Panc1 (cell line): ENCODE measurements around the gene ZFHX3. TPM values are rescaled to one million over a fixed set of nuclear protein-coding genes. Genes with fewer than 3 reads are reported as not detected.

ENCODE experiments used
- ATAC-seq: fragments of 200-7000 bp; cut with Tn5 transposase; 2 replicates; pipeline ENCODE4 v1.9.1; 2020; ENCODE audit warnings: mild to moderate bottlenecking, moderate library complexity
- BruUV-seq: library from RNA; stranded (reverse); fragments of 400-500 nt; replicated peaks from 2 replicates; lab custom pipeline; 2021; lab: Mats Ljungman, UMichigan
- CTCF ChIA-PET: fragments of 300-600 bp; sonication (Branson Sonifier 250); formaldehyde crosslinking; loops from one replicate; lab custom pipeline; 2022; ENCODE audit warnings: antibody characterized with exemption; lab: Charles Lee
- POLR2A ChIA-PET: fragments of 300-600 bp; sonication (Branson Sonifier 250); formaldehyde crosslinking; loops from one replicate; lab custom pipeline; 2022; ENCODE audit warnings: antibody characterized with exemption; lab: Charles Lee
- DNase-seq: peaks from one replicate; pipeline ENCODE4 v3.0.0-alpha.2; 2010; ENCODE audit warnings: low read depth, low spot score
- H3K27ac ChIP-seq: 2 replicates; pipeline ENCODE4 v1.5.1; 2011; ENCODE audit warnings: mild to moderate bottlenecking, low read length, inconsistent platforms
- H3K27me3 ChIP-seq: fragments of 200-500 bp; sonication (Bioruptor generic); 2 replicates; pipeline ENCODE4 v1.6.0; 2014; ENCODE audit warnings: low read length, inconsistent platforms; ENCODE audit not compliant: control insufficient read depth, insufficient read depth
- H3K36me3 ChIP-seq: fragments of 200-500 bp; sonication (Bioruptor generic); 2 replicates; pipeline ENCODE4 v1.5.1; 2014; ENCODE audit warnings: inconsistent platforms, mild to moderate bottlenecking, low read length, moderate library complexity; ENCODE audit not compliant: control insufficient read depth, insufficient read depth
- H3K4me1 ChIP-seq: 2 replicates; pipeline ENCODE4 v1.5.1; 2011; ENCODE audit warnings: inconsistent platforms, mild to moderate bottlenecking, low read length, moderate library complexity; ENCODE audit not compliant: control insufficient read depth, insufficient read depth
- H3K4me3 ChIP-seq, 2 experiments: 2 replicates each; pipeline ENCODE4 v1.5.1; 2011 to 2012; ENCODE audit warnings: low read depth in 2 of 2, low read length in 2 of 2, mild to moderate bottlenecking in 2 of 2, inconsistent platforms in 1 of 2, moderate library complexity in 1 of 2
- H3K9me3 ChIP-seq: fragments of 200-500 bp; sonication (Bioruptor generic); 2 replicates; pipeline ENCODE4 v1.5.1; 2014; ENCODE audit warnings: low read depth, mild to moderate bottlenecking, inconsistent platforms, low read length, moderate library complexity; ENCODE audit not compliant: control insufficient read depth, insufficient read depth
- CTCF ChIP-seq: fragments of 450-650 bp; IDR thresholded peaks from 2 replicates; pipeline ENCODE4 v1.5.1; 2017; ENCODE audit warnings: mild to moderate bottlenecking
- POLR2AphosphoS5 ChIP-seq: IDR thresholded peaks from 2 replicates; pipeline ENCODE4 v1.6.1; 2012; ENCODE audit warnings: mild to moderate bottlenecking, low read depth, low read length, moderate library complexity
- SIN3A ChIP-seq: IDR thresholded peaks from 2 replicates; pipeline ENCODE4 v1.6.1; 2012; ENCODE audit warnings: low read depth, mild to moderate bottlenecking, low read length, moderate library complexity, borderline replicate concordance; ENCODE audit not compliant: insufficient read depth
- TCF7L2 ChIP-seq: IDR thresholded peaks from 2 replicates; pipeline ENCODE4 v1.6.1; 2011; ENCODE audit warnings: mild to moderate bottlenecking, low read depth, low read length, inconsistent platforms
- in situ Hi-C: cut with HindIII; loops from 2 replicates; pipeline ENCODE4 v1.10.0; 2016; ENCODE audit warnings: low sequenced_read_pairs, low pct_unique_long_range_greater_than_20kb
- intact Hi-C: fragments of 100-400 bp; cut with micrococcal nuclease; formaldehyde crosslinking; loops from one replicate; pipeline ENCODE4 v1.10.0; 2022; ENCODE audit not compliant: unreplicated experiment
- total RNA-seq: library from RNA; stranded (reverse); gene quantifications from one replicate; pipeline ENCODE4 v1.2.1, GENCODE V29; 2021; ENCODE audit not compliant: unreplicated experiment
- TF ChIP-seq, protein P1 (sequence below), 2 experiments: IDR thresholded peaks; 2 replicates each; pipeline ENCODE4 v1.6.1; 2011 to 2012; ENCODE audit warnings: low read depth in 2 of 2, control low read depth in 1 of 2, low read length in 1 of 2, mild to moderate bottlenecking in 1 of 2, moderate library complexity in 1 of 2; ENCODE audit not compliant: insufficient read depth in 1 of 2

The ZFHX3 gene
- total RNA-seq, 1 experiment from 2014 or later, result 7.1 TPM

DNA sequence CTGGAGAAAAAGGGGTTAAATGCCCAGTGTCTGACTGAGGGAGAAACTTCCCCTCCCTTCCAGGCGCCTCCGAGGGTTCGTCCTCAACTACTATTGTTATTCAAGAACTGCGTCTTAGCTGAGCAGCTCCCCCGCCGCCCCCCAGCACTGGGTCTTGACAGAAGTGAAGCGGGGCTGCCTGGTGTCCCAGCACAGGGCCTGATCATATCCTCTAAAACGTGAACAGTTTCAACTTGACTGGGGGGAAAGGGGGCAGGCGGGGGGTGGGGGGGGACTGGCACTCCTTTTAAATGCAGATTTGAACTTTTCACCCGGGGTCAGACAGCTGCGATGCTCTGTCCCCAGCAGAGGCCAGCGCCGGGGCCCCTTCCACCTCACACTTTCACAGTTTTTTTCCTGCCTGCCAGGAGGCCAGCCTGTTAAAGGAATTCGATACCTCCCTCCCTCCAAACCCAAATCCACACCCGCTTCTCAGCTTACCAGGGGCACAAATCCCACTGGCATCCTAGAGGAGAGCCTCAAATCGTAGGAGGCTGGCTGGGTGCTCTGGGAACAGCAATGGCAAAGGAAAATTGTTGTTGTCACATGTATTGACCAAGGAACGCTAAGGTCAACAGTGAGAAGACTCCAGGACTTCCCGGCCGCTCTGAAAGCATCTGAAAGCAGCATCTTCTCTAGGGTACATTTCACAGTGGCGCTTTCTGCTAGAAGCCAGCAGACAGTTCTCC is 14.5 kb downstream of the ZFHX3 start:
- peak overlapping the region; percentile 29; the same call in 1 of the 2 replicates for H3K27ac ChIP-seq
- H3K9me3 ChIP-seq, result no peaks in the 10 kb centered on the region
- DNase-seq, result no peak
- in situ Hi-C loops (no loop called here), intact Hi-C loops (no loop called here)
- H3K27me3 ChIP-seq, result no peaks in the 10 kb centered on the region
- no TSS peak for BruUV-seq
- CTCF ChIA-PET, result no interaction called here
- peaks cover 31% of the 10 kb centered on the region for H3K4me1 ChIP-seq
- TF ChIP-seq CTCF (no peak), TCF7L2 (no peak), POLR2AphosphoS5 (no peak), SIN3A (no peak)
- TF ChIP-seq, protein P1, sequence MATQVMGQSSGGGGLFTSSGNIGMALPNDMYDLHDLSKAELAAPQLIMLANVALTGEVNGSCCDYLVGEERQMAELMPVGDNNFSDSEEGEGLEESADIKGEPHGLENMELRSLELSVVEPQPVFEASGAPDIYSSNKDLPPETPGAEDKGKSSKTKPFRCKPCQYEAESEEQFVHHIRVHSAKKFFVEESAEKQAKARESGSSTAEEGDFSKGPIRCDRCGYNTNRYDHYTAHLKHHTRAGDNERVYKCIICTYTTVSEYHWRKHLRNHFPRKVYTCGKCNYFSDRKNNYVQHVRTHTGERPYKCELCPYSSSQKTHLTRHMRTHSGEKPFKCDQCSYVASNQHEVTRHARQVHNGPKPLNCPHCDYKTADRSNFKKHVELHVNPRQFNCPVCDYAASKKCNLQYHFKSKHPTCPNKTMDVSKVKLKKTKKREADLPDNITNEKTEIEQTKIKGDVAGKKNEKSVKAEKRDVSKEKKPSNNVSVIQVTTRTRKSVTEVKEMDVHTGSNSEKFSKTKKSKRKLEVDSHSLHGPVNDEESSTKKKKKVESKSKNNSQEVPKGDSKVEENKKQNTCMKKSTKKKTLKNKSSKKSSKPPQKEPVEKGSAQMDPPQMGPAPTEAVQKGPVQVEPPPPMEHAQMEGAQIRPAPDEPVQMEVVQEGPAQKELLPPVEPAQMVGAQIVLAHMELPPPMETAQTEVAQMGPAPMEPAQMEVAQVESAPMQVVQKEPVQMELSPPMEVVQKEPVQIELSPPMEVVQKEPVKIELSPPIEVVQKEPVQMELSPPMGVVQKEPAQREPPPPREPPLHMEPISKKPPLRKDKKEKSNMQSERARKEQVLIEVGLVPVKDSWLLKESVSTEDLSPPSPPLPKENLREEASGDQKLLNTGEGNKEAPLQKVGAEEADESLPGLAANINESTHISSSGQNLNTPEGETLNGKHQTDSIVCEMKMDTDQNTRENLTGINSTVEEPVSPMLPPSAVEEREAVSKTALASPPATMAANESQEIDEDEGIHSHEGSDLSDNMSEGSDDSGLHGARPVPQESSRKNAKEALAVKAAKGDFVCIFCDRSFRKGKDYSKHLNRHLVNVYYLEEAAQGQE (IDR thresholded peaks at IDR 0.05; ENCODE audit: insufficient read depth in 1 of 2, low read depth in 2 of 2, low read length in 1 of 2), result no peak
- no peak for ATAC-seq
- H3K4me3 ChIP-seq, result no peak overlapping the region
- no peaks in the 10 kb centered on the region for H3K36me3 ChIP-seq
- POLR2A ChIA-PET, result no interaction called here

DNA sequence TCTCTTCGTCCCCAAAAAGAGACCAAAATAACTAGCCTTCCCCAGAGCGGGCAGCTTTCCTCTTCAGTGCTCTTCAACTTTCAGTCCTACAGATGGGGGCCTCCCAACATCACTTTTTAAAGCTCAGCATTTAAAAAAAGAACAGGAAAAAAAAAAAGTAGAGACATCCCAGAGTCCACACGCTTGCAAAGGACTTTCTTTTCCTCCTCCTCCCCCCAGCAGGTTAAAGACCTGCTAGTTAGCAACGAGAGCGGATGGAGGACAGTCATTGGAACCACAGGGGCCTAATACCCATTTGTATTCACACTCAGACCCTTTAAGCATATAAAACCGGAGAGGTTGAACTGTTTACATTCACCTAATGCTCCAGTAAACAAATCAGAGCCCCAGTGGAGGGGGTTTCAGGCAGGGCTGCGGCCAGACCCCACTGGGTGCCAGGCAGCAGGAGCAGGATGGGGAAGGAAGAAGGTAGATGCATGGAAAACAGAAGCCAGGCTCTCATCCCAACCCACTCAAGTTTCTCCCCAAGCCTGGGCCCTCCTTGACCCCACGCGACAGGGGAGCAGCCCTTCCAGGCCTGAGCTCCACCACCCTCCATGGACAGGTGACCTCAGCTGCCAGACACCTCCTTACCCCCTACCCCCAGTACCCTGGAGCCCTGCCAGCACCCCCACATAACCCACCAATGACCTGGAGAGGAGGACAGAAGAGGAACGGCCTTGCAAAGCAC is 15.2 kb downstream of the ZFHX3 start:
- TF ChIP-seq POLR2AphosphoS5 (no peak), SIN3A (no peak), CTCF (no peak), TCF7L2 (no peak)
- TF ChIP-seq, protein P1 (IDR thresholded peaks at IDR 0.05; ENCODE audit: insufficient read depth in 1 of 2, low read depth in 2 of 2, low read length in 1 of 2), result no peak
- H3K27ac ChIP-seq, result no peak overlapping the region
- CTCF ChIA-PET, result no interaction called here
- in situ Hi-C loops, result no loop called here
- no TSS peak for BruUV-seq
- peaks cover 31% of the 10 kb centered on the region for H3K4me1 ChIP-seq
- POLR2A ChIA-PET, result no interaction called here
- ATAC-seq (no peak), DNase-seq (no peak)
- H3K36me3 ChIP-seq, result no peaks in the 10 kb centered on the region
- no peaks in the 10 kb centered on the region for H3K9me3 ChIP-seq
- no peak overlapping the region for H3K4me3 ChIP-seq
- no peaks in the 10 kb centered on the region for H3K27me3 ChIP-seq
- intact Hi-C loops, result no loop called here
